AG09309 (cell line): ENCODE measurements around the gene TMEM170A.

Experiments
- DNase-seq: peaks from one replicate; pipeline ENCODE4 v3.0.0-alpha.2; 2010; ENCODE audit warnings: low read depth
- H3K4me3 ChIP-seq: 2 replicates; pipeline ENCODE4 v1.5.1; 2011; ENCODE audit warnings: mild to moderate bottlenecking, low read depth, low read length, moderate library complexity; ENCODE audit not compliant: control insufficient read depth
- CTCF ChIP-seq: IDR thresholded peaks from 2 replicates; pipeline ENCODE4 v1.5.1; 2011; ENCODE audit warnings: mild to moderate bottlenecking, low read depth, low read length, inconsistent platforms; ENCODE audit not compliant: insufficient read depth, control insufficient read depth; ENCODE audit errors: missing control alignments

The TMEM170A gene

GRCh38 chr16:75497558-75497957 is 33.1 kb upstream of the TMEM170A start:
- no peak for TF ChIP-seq CTCF
- H3K4me3 ChIP-seq = no peak overlapping the region

GRCh38 chr16:75495076-75495674 is 30.7 kb upstream of the TMEM170A start, which contains the start of gene CHST6:
Gene CHST6, minus strand, starts transcription at chr16:75495441. Its CDS starts 15,613 bp downstream, at chr16:75479828.
- H3K4me3 ChIP-seq = peak within 1 kb of the TSS; percentile 54
- no peak for DNase-seq
- no peak for TF ChIP-seq CTCF

More at GRCh38 chr16:75497558-75497957, 33.1 kb upstream of the TMEM170A start:
- no peak for DNase-seq

- H3K4me3 ChIP-seq = peak overlapping the region; percentile 54
- no peak for DNase-seq
- TF ChIP-seq CTCF = no peak
Observed at GRCh38 chr16:75494661-75495075, 30.2 kb upstream of the TMEM170A start.

- no peak for TF ChIP-seq CTCF
- H3K4me3 ChIP-seq = no peak overlapping the region
- DNase-seq = no peak
Observed at GRCh38 chr16:75494184-75494583, 29.7 kb upstream of the TMEM170A start.

- TF ChIP-seq CTCF = peak; percentile 29
Observed at GRCh38 chr16:75491876-75492275, 27.4 kb upstream of the TMEM170A start.

GRCh38 chr16:75488322-75488721 is 23.8 kb upstream of the TMEM170A start:
- no peak for DNase-seq
- H3K4me3 ChIP-seq = no peak overlapping the region
- TF ChIP-seq CTCF = no peak

More at GRCh38 chr16:75491876-75492275, 27.4 kb upstream of the TMEM170A start:
- DNase-seq = no peak
- H3K4me3 ChIP-seq = no peak overlapping the region
